ENCODE measurements around the gene IFT43.
"Not testable (repeated sequence)": the region's sequence is repeated elsewhere in the genome, so short reads cannot be mapped to it uniquely, and the experiment has no call there.

The IFT43 gene

GRCh38 chr14:75980856-75981255 is 4.7 kb upstream of the IFT43 start:
- DNase-seq = peak in 3 of 51 donors; percentile 6 to 10 (median 6)

- peak in 42 of 51 donors; percentile 19 to 91 (median 61) for DNase-seq
These were observed 3.9 kb upstream of the IFT43 start, which contains the start of gene TGFB3 for GRCh38 chr14:75981426-75982265. TGFB3 (minus strand) TSS chr14:75981995; CDS start chr14:75980893, 1,102 bp downstream.

- peak; percentile 42 to 96 (median 81) for DNase-seq
These were observed 3.1 kb upstream of the IFT43 start for GRCh38 chr14:75982266-75983018.

GRCh38 chr14:75983019-75983358 is 2.6 kb upstream of the IFT43 start:
- no peak for DNase-seq

- DNase-seq = no peak
These were observed 889 bp upstream of the IFT43 start for GRCh38 chr14:75984674-75985073.

GRCh38 chr14:75986439-75986765 is 839 bp downstream of the IFT43 start:
- DNase-seq = no peak

GRCh38 chr14:75987201-75987970 is 1.8 kb downstream of the IFT43 start:
- no peak for DNase-seq

GRCh38 chr14:75989134-75989533 is 3.6 kb downstream of the IFT43 start:
- no peak for DNase-seq

GRCh38 chr14:75990297-75990696 is 4.7 kb downstream of the IFT43 start:
- DNase-seq = no peak

GRCh38 chr14:75991753-75992152 is 6.2 kb downstream of the IFT43 start:
- DNase-seq = no peak

GRCh38 chr14:75993567-75994041 is 8.0 kb downstream of the IFT43 start:
- no peak for DNase-seq

GRCh38 chr14:75995372-75996041 is 9.9 kb downstream of the IFT43 start:
- DNase-seq = peak in 1 of 51 donors; percentile 31

- no peak for DNase-seq
These were observed 10.9 kb downstream of the IFT43 start for GRCh38 chr14:75996488-75996887.

- DNase-seq = peak in 2 of 51 donors; percentile 24 to 35
These were observed 14.1 kb downstream of the IFT43 start for GRCh38 chr14:75999511-76000190.

GRCh38 chr14:76002383-76002782 is 16.8 kb downstream of the IFT43 start:
- DNase-seq = no peak

- DNase-seq = no peak
These were observed 20.7 kb downstream of the IFT43 start for GRCh38 chr14:76006253-76006652.

GRCh38 chr14:76007379-76007778 is 21.8 kb downstream of the IFT43 start:
- DNase-seq = no peak

GRCh38 chr14:76007852-76008251 is 22.3 kb downstream of the IFT43 start:
- no peak for DNase-seq

- DNase-seq = not testable (repeated sequence)
These were observed 24.1 kb downstream of the IFT43 start for GRCh38 chr14:76009627-76010026.

GRCh38 chr14:76011930-76012329 is 26.4 kb downstream of the IFT43 start:
- DNase-seq = no peak

- DNase-seq = peak in 2 of 51 donors; percentile 9 to 35
These were observed 26.8 kb downstream of the IFT43 start for GRCh38 chr14:76012354-76012753.
